ENCODE results near the gene NOSIP.

NOSIP gene

GRCh38 chr19:49555600-49556411 is 24.6 kb downstream of the NOSIP start:
- Histone ChIP-seq H3K27me3 (ENCODE audit: insufficient read depth, poor library complexity, severe bottlenecking) (no peaks in the 10 kb centered on the region), H3K27ac (ENCODE audit: poor library complexity, severe bottlenecking) (no peak overlapping the region), H3K4me3 (ENCODE audit: severe bottlenecking) (no peak overlapping the region), H3K4me1 (ENCODE audit: insufficient read depth, poor library complexity, severe bottlenecking) (peaks cover 16% of the 10 kb centered on the region), H3K9me3 (ENCODE audit: severe bottlenecking) (no peaks in the 10 kb centered on the region), H3K36me3 (ENCODE audit: low read depth) (peaks cover 36% of the 10 kb centered on the region)
- DNase-seq (ENCODE audit: low spot score) (no peak), ATAC-seq (ENCODE audit: low read depth) (no peak)
- TF ChIP-seq, protein P1, sequence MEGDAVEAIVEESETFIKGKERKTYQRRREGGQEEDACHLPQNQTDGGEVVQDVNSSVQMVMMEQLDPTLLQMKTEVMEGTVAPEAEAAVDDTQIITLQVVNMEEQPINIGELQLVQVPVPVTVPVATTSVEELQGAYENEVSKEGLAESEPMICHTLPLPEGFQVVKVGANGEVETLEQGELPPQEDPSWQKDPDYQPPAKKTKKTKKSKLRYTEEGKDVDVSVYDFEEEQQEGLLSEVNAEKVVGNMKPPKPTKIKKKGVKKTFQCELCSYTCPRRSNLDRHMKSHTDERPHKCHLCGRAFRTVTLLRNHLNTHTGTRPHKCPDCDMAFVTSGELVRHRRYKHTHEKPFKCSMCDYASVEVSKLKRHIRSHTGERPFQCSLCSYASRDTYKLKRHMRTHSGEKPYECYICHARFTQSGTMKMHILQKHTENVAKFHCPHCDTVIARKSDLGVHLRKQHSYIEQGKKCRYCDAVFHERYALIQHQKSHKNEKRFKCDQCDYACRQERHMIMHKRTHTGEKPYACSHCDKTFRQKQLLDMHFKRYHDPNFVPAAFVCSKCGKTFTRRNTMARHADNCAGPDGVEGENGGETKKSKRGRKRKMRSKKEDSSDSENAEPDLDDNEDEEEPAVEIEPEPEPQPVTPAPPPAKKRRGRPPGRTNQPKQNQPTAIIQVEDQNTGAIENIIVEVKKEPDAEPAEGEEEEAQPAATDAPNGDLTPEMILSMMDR (IDR thresholded peaks at IDR 0.05; ENCODE audit: poor library complexity, severe bottlenecking) = no peak

DNA sequence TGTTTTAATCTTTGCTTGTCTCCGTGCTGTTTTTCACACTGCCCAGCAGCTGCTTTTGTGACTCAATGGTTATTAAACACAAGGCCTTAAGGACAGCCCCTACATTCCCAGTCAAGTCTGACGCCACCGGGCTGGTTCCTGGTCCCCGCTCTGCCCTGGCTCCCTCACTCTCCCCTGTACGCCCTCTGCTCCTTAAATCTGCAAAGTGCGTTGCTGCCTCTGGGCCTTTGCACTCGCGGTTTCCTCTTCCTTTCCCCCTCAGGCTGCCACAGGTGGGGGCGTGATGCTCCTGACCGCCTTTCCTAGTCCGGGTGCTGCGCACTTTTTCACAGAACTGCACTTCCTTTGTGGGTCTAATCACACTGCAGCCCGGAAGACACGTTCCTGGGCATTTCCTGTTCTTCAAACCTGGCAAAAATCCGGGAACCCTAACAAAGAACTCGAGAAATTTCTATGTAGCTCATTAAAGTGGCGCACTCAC is 25.6 kb downstream of the NOSIP start:
- Histone ChIP-seq H3K27me3 (ENCODE audit: insufficient read depth, poor library complexity, severe bottlenecking) (no peaks in the 10 kb centered on the region), H3K36me3 (ENCODE audit: low read depth) (peaks cover 36% of the 10 kb centered on the region), H3K27ac (ENCODE audit: poor library complexity, severe bottlenecking) (peak overlapping the region; percentile 85), H3K4me1 (ENCODE audit: insufficient read depth, poor library complexity, severe bottlenecking) (peaks cover 16% of the 10 kb centered on the region), H3K9me3 (ENCODE audit: severe bottlenecking) (no peaks in the 10 kb centered on the region), H3K4me3 (ENCODE audit: severe bottlenecking) (no peak overlapping the region)
- no peak for ATAC-seq (ENCODE audit: low read depth)
- no peak for DNase-seq (ENCODE audit: low spot score)
- TF ChIP-seq, protein P1 (IDR thresholded peaks at IDR 0.05; ENCODE audit: poor library complexity, severe bottlenecking) = no peak

DNA sequence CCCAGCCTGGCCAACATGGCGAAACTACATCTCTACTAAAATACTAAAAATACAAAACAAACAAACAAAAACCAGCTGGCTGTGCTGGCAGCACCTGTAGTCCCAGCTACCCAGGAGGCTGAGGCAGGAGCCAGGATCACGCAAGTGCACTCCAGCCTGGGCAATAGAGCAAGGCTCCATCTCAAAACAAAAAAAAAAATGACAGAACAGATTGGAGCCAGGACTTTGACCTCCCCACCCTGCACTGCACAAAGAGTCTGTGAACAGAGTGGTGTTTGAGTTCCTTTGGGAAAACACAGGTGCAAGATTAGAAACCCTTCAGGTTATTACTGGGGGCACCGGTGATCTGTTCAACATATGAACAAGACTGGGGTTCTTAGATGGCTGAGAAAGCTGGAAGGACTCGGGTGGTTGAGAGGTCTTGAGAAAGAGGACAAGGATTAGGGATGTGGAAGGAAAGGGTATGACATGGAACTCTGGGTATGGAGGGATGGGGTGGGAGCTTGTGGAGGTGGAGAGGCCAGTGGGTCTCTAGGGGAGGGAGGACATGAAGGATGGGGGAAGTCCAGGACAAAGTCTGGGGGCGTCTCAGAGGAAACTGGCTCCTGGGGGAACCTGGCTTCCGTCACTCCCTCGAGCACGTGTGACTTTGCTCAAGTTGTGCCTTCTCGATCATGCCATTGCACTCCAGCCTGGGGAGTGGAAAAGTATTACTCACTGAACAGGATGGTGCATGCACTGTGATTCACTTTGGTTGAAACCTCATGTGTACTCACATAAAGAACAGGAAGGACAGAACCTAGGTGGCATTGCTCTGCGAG is 26.7 kb downstream of the NOSIP start:
- H3K36me3 ChIP-seq (ENCODE audit: low read depth) = peaks cover 32% of the 10 kb centered on the region

DNA sequence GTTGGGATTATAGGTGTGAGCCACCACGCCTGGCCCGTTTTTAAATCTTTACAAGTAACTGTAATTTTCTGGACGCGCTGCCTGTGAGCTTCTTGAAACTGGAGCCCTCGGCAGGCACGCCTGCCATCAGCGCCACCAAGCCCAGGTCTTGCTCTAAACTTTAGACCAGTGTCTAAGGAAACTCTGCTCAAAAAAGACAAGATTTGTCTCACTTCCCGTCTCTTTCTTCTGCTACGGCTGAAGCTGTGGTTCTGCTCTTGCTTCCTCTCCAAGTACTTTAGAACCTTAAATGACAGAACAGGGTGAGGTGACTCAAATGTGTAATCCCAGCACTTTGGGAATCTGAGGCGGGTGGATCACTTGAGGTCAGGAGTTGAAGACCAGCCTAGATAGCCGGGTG is 27.6 kb downstream of the NOSIP start:
- peaks cover 26% of the 10 kb centered on the region for H3K36me3 ChIP-seq (ENCODE audit: low read depth)
- no peaks in the 10 kb centered on the region for H3K27me3 ChIP-seq (ENCODE audit: insufficient read depth, poor library complexity, severe bottlenecking)
- H3K4me3 ChIP-seq (ENCODE audit: severe bottlenecking) = no peak overlapping the region
- no peaks in the 10 kb centered on the region for H3K9me3 ChIP-seq (ENCODE audit: severe bottlenecking)
- no peak for ATAC-seq (ENCODE audit: low read depth)
- DNase-seq (ENCODE audit: low spot score) = no peak
- H3K4me1 ChIP-seq (ENCODE audit: insufficient read depth, poor library complexity, severe bottlenecking) = peaks cover 16% of the 10 kb centered on the region
- H3K27ac ChIP-seq (ENCODE audit: poor library complexity, severe bottlenecking) = no peak overlapping the region
- TF ChIP-seq, protein P1 (IDR thresholded peaks at IDR 0.05; ENCODE audit: poor library complexity, severe bottlenecking) = no peak

More for the DNA sequence above, 26.7 kb downstream of the NOSIP start:
- ATAC-seq (ENCODE audit: low read depth) (peak; percentile 98), DNase-seq (ENCODE audit: low spot score) (no peak)
- peaks cover 16% of the 10 kb centered on the region for H3K4me1 ChIP-seq (ENCODE audit: insufficient read depth, poor library complexity, severe bottlenecking)
- TF ChIP-seq, protein P1 (IDR thresholded peaks at IDR 0.05; ENCODE audit: poor library complexity, severe bottlenecking) = no peak
- no peak overlapping the region for H3K4me3 ChIP-seq (ENCODE audit: severe bottlenecking)
- no peaks in the 10 kb centered on the region for H3K27me3 ChIP-seq (ENCODE audit: insufficient read depth, poor library complexity, severe bottlenecking)
- no peaks in the 10 kb centered on the region for H3K9me3 ChIP-seq (ENCODE audit: severe bottlenecking)
- peak overlapping the region; percentile 85 for H3K27ac ChIP-seq (ENCODE audit: poor library complexity, severe bottlenecking)
